HEK293 (cell line): ENCODE measurements around the gene WNT5B.
"Not testable (repeated sequence)": the region's sequence is repeated elsewhere in the genome, so short reads cannot be mapped to it uniquely, and the experiment has no call there.

Experiments used
- CTCF ChIA-PET: fragments of 350-600 bp; formaldehyde crosslinking; extraction: SDS; loops from one replicate; lab custom pipeline; 2021; ENCODE audit warnings: antibody characterized with exemption; lab: Yijun Ruan, JAX
- POLR2A ChIA-PET: fragments of 300-600 bp; formaldehyde crosslinking; extraction: SDS; loops from one replicate; lab custom pipeline; 2020; ENCODE audit warnings: antibody characterized with exemption, inconsistent platforms; lab: Yijun Ruan, JAX
- H3K27ac ChIP-seq: fragments of 200-500 bp; sonication (Bioruptor generic); 2 replicates; pipeline ENCODE4 v1.5.1; 2014; ENCODE audit warnings: low read depth, low read length, control low read depth, inconsistent platforms; ENCODE audit errors: extremely low read depth
- H3K36me3 ChIP-seq, 2 experiments: fragments of 200-500 bp in 1 of 2; sonication (Bioruptor generic) in 1 of 2; 1 replicate in 1 of 2; 2 replicates in 1 of 2; pipeline ENCODE4 v1.5.1; 2014 to 2017; ENCODE audit warnings: inconsistent platforms in 2 of 2, low read length in 2 of 2; ENCODE audit not compliant: control insufficient read depth in 2 of 2, insufficient read depth in 1 of 2
- H3K4me1 ChIP-seq: fragments of 200-500 bp; sonication (Bioruptor generic); 2 replicates; pipeline ENCODE4 v1.5.1; 2014; ENCODE audit warnings: mild to moderate bottlenecking, low read length, inconsistent platforms; ENCODE audit not compliant: control insufficient read depth, insufficient read depth
- H3K4me3 ChIP-seq: 2 replicates; pipeline ENCODE4 v1.5.1; 2011; ENCODE audit warnings: low read depth, mild to moderate bottlenecking, control low read depth, low read length, moderate library complexity
- H3K9me3 ChIP-seq: fragments of 200-500 bp; sonication (Bioruptor generic); 2 replicates; pipeline ENCODE4 v1.5.1; 2014; ENCODE audit warnings: low read depth, low read length, inconsistent platforms; ENCODE audit not compliant: control insufficient read depth, insufficient read depth
- AEBP2 ChIP-seq: fragments of 450-650 bp; formaldehyde crosslinking; IDR thresholded peaks from 2 replicates; pipeline ENCODE4 v1.5.1; 2016; ENCODE audit warnings: missing biosample characterization, missing genetic modification characterization, borderline replicate concordance
- CTCF ChIP-seq: fragments of 450-650 bp; formaldehyde crosslinking; IDR thresholded peaks from 2 replicates; pipeline ENCODE4 v1.5.1; 2016; ENCODE audit warnings: missing biosample characterization, missing genetic modification characterization
- FEZF1 ChIP-seq: fragments of 450-650 bp; formaldehyde crosslinking; IDR thresholded peaks from 2 replicates; pipeline ENCODE4 v1.5.1; 2016; ENCODE audit warnings: missing biosample characterization, missing genetic modification characterization
- KLF8 ChIP-seq: fragments of 450-650 bp; formaldehyde crosslinking; IDR thresholded peaks from 2 replicates; pipeline ENCODE4 v1.5.1; 2016; ENCODE audit warnings: missing biosample characterization, missing genetic modification characterization
- PATZ1 ChIP-seq: fragments of 450-650 bp; formaldehyde crosslinking; IDR thresholded peaks from 2 replicates; pipeline ENCODE4 v1.5.1; 2016; ENCODE audit warnings: missing biosample characterization, missing genetic modification characterization
- TRIM28 ChIP-seq: IDR thresholded peaks from 2 replicates; pipeline ENCODE4 v1.6.1; 2011; ENCODE audit warnings: low read length, control low read depth, borderline replicate concordance
- ZNF121 ChIP-seq: fragments of 450-650 bp; formaldehyde crosslinking; IDR thresholded peaks from 2 replicates; pipeline ENCODE4 v1.5.1; 2016; ENCODE audit warnings: missing biosample characterization, missing genetic modification characterization
- ZNF133 ChIP-seq: fragments of 450-650 bp; formaldehyde crosslinking; IDR thresholded peaks from 2 replicates; pipeline ENCODE4 v1.5.1; 2016; ENCODE audit warnings: missing biosample characterization, missing genetic modification characterization
- ZNF138 ChIP-seq: fragments of 450-650 bp; formaldehyde crosslinking; IDR thresholded peaks from 2 replicates; pipeline ENCODE4 v1.5.1; 2016; ENCODE audit warnings: missing biosample characterization, missing genetic modification characterization, borderline replicate concordance
- ZNF146 ChIP-seq: fragments of 450-650 bp; formaldehyde crosslinking; IDR thresholded peaks from 2 replicates; pipeline ENCODE4 v1.5.1; 2016; ENCODE audit warnings: missing biosample characterization, missing genetic modification characterization
- ZNF155 ChIP-seq: fragments of 450-650 bp; formaldehyde crosslinking; IDR thresholded peaks from 2 replicates; pipeline ENCODE4 v1.5.1; 2016; ENCODE audit warnings: missing biosample characterization, missing genetic modification characterization
- ZNF169 ChIP-seq: fragments of 450-650 bp; formaldehyde crosslinking; IDR thresholded peaks from 2 replicates; pipeline ENCODE4 v1.5.1; 2016; ENCODE audit warnings: missing biosample characterization, missing genetic modification characterization
- ZNF292 ChIP-seq: fragments of 450-650 bp; formaldehyde crosslinking; IDR thresholded peaks from 2 replicates; pipeline ENCODE4 v1.5.1; 2016; ENCODE audit warnings: low read depth, missing biosample characterization, missing genetic modification characterization, borderline replicate concordance
- ZNF350 ChIP-seq: fragments of 450-650 bp; formaldehyde crosslinking; IDR thresholded peaks from 2 replicates; pipeline ENCODE4 v1.5.0; 2017; ENCODE audit warnings: missing biosample characterization, mild to moderate bottlenecking, missing genetic modification characterization
- ZNF449 ChIP-seq: fragments of 450-650 bp; formaldehyde crosslinking; IDR thresholded peaks from 2 replicates; pipeline ENCODE4 v1.5.1; 2017; ENCODE audit warnings: missing biosample characterization, mild to moderate bottlenecking, missing genetic modification characterization, moderate library complexity
- ZNF571 ChIP-seq: fragments of 450-650 bp; formaldehyde crosslinking; IDR thresholded peaks from 2 replicates; pipeline ENCODE4 v1.5.0; 2017; ENCODE audit warnings: missing biosample characterization, missing genetic modification characterization
- ZNF585B ChIP-seq: fragments of 450-650 bp; formaldehyde crosslinking; IDR thresholded peaks from 2 replicates; pipeline ENCODE4 v1.5.1; 2016; ENCODE audit warnings: missing biosample characterization, missing genetic modification characterization
- ZNF600 ChIP-seq: fragments of 450-650 bp; formaldehyde crosslinking; IDR thresholded peaks from 2 replicates; pipeline ENCODE4 v1.5.1; 2016; ENCODE audit warnings: missing biosample characterization, missing genetic modification characterization
- ZNF623 ChIP-seq: fragments of 450-650 bp; formaldehyde crosslinking; IDR thresholded peaks from 2 replicates; pipeline ENCODE4 v1.5.1; 2016; ENCODE audit warnings: missing biosample characterization, missing genetic modification characterization
- ZNF792 ChIP-seq: fragments of 450-650 bp; formaldehyde crosslinking; IDR thresholded peaks from 2 replicates; pipeline ENCODE4 v1.5.1; 2016; ENCODE audit warnings: missing biosample characterization, missing genetic modification characterization

WNT5B gene

GRCh38 chr12:1598757-1599156, 30.3 kb upstream of the WNT5B start:
- Histone ChIP-seq H3K9me3 (no peaks in the 10 kb centered on the region), H3K4me3 (no peak overlapping the region), H3K27ac (no peak overlapping the region), H3K36me3 (no peaks in the 10 kb centered on the region), H3K4me1 (peaks cover 11% of the 10 kb centered on the region)
- ChIA-PET POLR2A (no interaction called here), CTCF (interaction anchor here (1.0 to 1.1 kb wide), 2 partner anchors 14 to 481 kb away, joined by 3 to 4 read pairs; no protein-coding TSS in a partner anchor)
- TF ChIP-seq ZNF146 (tag by site-specific recombination) (peak; percentile 95), ZNF623 (no peak)

GRCh38 chr12:1602706-1603105, 26.3 kb upstream of the WNT5B start:
- H3K27ac ChIP-seq, H3K4me1 ChIP-seq: not testable (repeated sequence)
- POLR2A ChIA-PET = interaction anchor here (0.6 to 1.4 kb wide), 3 partner anchors 10 to 539 kb away, joined by 3 to 4 read pairs (median 3); no protein-coding TSS in a partner anchor

GRCh38 chr12:1603269-1603993, 25.6 kb upstream of the WNT5B start:
- Histone ChIP-seq H3K9me3 (no peaks in the 10 kb centered on the region), H3K36me3 (no peaks in the 10 kb centered on the region), H3K27ac (no peak overlapping the region), H3K4me3 (no peak overlapping the region), H3K4me1 (peaks cover 6% of the 10 kb centered on the region; the same call in 1 of the 2 replicates)
- TF ChIP-seq ZNF792 (tag by site-specific recombination) = no peak
- TF ChIP-seq ZNF600 (tag by site-specific recombination) = 0 out of 2 replicates have a peak, but pooled peaks have one; percentile 18
- POLR2A ChIA-PET = interaction anchor here (1.1 to 1.4 kb wide), 2 partner anchors 10 to 12 kb away, joined by 3 to 4 read pairs; no protein-coding TSS in a partner anchor
- CTCF ChIA-PET = interaction anchor here (0.6 to 3.2 kb wide), 7 partner anchors 11 to 534 kb away, joined by 3 to 17 read pairs (median 5); no protein-coding TSS in a partner anchor

More at GRCh38 chr12:1602706-1603105, 26.3 kb upstream of the WNT5B start:
- CTCF ChIA-PET = interaction anchor here (0.6 to 3.2 kb wide), 6 partner anchors 10 to 488 kb away, joined by 3 to 17 read pairs (median 8); partner anchors contain the start of gene WNT5B
- H3K9me3 ChIP-seq, H3K4me3 ChIP-seq, H3K36me3 ChIP-seq: not testable (repeated sequence)

- POLR2A ChIA-PET = interaction anchor here (2.5 kb wide), 1 partner anchor 12 kb away, joined by 22 read pairs; no protein-coding TSS in a partner anchor
- TF ChIP-seq KLF8 (tag by site-specific recombination) = no peak
- TF ChIP-seq ZNF350 (tag by site-specific recombination) = no peak
- no peak for TF ChIP-seq ZNF449 (tag by site-specific recombination)
- TF ChIP-seq PATZ1 (tag by site-specific recombination) = no peak
- no peak for TF ChIP-seq TRIM28
- no peak for TF ChIP-seq AEBP2 (tag by site-specific recombination)
- TF ChIP-seq ZNF571 (tag by site-specific recombination) = no peak
- TF ChIP-seq ZNF292 (tag by site-specific recombination) = no peak
- TF ChIP-seq ZNF133 (tag by site-specific recombination) = no peak
- no peak for TF ChIP-seq CTCF (tag by site-specific recombination)
- no peak for TF ChIP-seq ZNF121 (tag by site-specific recombination)
- TF ChIP-seq ZNF155 = no peak
- TF ChIP-seq FEZF1 (tag by site-specific recombination) = no peak
- TF ChIP-seq ZNF138 (tag by site-specific recombination) = no peak
- no peak for TF ChIP-seq ZNF585B (tag by site-specific recombination)
- TF ChIP-seq ZNF169 (tag by site-specific recombination) = no peak
- TF ChIP-seq, all 188 proteins: peak for 0
- Histone ChIP-seq H3K9me3 (no peaks in the 10 kb centered on the region), H3K4me3 (no peak overlapping the region), H3K4me1 (peaks cover 6% of the 10 kb centered on the region; the same call in 1 of the 2 replicates), H3K36me3 (no peaks in the 10 kb centered on the region), H3K27ac (no peak overlapping the region)
- CTCF ChIA-PET = interaction anchor here (0.7 to 3.2 kb wide), 8 partner anchors 12 to 789 kb away, joined by 3 to 17 read pairs (median 10); no protein-coding TSS in a partner anchor
Observed at GRCh38 chr12:1604464-1604863, 24.6 kb upstream of the WNT5B start.
